ENCODE results near the gene SOWAHC.
"Not testable (repeated sequence)": the region's sequence is repeated elsewhere in the genome, so short reads cannot be mapped to it uniquely, and the experiment has no call there.

Gene SOWAHC, protein sequence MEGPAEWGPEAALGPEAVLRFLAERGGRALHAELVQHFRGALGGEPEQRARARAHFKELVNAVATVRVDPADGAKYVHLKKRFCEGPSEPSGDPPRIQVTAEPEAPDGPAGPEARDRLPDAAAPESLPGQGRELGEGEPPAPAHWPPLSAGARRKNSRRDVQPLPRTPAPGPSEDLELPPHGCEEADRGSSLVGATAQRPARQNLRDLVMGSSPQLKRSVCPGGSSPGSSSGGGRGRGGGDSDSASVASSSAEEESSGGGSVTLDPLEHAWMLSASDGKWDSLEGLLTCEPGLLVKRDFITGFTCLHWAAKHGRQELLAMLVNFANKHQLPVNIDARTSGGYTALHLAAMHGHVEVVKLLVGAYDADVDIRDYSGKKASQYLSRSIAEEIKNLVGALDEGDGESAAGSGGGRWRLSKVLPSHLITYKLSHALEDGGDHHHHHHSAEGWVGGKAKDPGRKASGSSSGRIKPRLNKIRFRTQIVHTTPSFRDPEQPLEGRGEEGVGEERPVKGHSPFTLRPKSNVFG

DNA sequence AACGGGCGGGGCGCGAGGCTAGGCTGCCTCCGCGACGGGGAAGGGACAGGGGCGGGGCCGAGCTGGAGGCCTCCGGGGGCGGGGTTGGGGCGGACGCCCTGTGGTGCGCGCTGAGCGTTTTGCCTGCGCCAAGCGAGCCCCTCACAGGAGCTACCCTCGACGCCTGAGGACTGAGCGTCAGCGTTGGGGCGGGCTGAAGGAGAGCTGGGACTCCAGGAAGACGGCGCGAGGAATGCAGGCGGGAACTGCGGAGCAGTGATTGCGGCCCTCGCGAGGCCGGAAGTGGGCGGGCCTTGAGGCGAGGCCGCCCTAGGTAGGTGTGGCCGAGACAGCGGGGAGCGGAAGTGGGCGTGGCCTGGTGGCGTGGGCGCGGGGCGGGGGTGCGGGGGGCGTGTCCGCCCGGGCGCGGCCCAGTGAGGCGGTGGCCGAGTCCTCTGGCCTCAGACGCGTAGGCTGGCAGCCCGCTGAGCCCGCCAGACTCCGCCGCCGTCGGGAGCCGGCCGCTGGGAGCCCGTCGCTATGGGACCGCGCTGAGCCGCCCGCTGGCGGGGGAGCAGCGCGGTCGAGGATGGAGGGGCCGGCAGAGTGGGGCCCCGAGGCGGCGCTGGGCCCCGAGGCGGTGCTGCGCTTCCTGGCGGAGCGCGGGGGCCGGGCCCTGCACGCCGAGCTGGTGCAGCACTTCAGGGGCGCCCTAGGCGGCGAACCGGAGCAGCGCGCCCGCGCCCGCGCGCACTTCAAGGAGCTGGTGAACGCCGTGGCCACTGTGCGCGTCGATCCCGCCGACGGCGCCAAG lies at the start of gene SOWAHC, which contains the start of gene SEPTIN10:
Gene SOWAHC (plus strand): TSS at position 443 of the 793 bp plus-strand sequence. CDS start 126 bp downstream, at position 569.
Gene SEPTIN10 (minus strand): TSS at position 45 of the 793 bp plus-strand sequence. CDS start 139 bp downstream, outside the sequence.
- peak within 1 kb of the TSS; percentile 71 for H3K4me3 Mint-ChIP-seq
- peaks cover 1% of the 10 kb centered on the region for H3K9me3 Mint-ChIP-seq
- no peaks in the 10 kb centered on the region for H3K4me1 Mint-ChIP-seq
- DNase-seq (ENCODE audit: low spot score in 2 of 2) (peak; percentile 3 to 29), ATAC-seq (ENCODE audit: low read depth) (peak; percentile 70)
- peaks cover 2% of the 10 kb centered on the region for H3K36me3 Mint-ChIP-seq
- H3K27ac Mint-ChIP-seq, result no peak within 1 kb of the TSS
- peaks cover 23% of the 10 kb centered on the region for H3K27me3 Mint-ChIP-seq

DNA sequence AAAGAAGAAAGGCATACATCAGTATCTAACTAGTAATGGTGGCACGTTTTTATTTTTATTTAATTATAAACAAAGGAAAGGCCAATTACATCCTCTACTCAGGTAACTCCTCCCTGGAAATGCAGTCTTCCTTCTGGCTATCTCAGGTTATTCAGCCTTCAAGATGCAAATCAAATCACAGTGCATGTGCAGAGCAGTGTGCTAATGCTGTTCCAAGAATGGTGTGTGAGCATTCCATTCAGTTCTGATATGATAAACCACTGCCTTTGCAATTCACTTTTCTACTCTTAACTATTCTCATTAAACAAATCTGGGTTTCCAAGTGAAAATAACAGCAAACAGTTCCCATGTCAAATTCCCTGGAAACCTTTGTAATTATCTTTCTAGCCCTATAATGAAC lies 38.8 kb upstream of the SOWAHC start:
- Mint-ChIP-seq H3K36me3 (no peaks in the 10 kb centered on the region), H3K27me3 (peaks cover 9% of the 10 kb centered on the region), H3K27ac (no peak overlapping the region), H3K9me3 (no peaks in the 10 kb centered on the region), H3K4me1 (no peaks in the 10 kb centered on the region), H3K4me3 (no peak overlapping the region)
- ATAC-seq (ENCODE audit: low read depth) (no peak), DNase-seq (ENCODE audit: low spot score in 2 of 2) (no peak)

DNA sequence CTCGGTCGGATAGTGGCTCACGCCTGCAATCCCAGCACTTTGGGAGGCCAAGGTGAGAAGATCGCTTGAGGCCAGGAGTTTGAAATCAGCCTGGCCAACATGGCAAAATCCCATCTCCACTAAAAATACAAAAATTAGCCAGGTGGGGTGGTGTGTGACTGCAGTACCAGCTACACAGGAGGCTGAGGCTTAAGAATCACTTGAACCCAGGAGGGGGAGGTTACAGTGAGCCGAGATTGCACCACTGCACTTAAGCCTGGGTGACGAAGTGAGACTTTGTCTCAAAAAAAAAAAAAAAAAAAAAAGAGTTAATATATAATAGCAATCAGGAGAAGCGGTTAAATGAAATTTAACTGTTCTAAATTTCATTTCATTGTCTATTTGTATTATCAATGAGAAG lies 36.5 kb upstream of the SOWAHC start:
- H3K4me1 Mint-ChIP-seq; H3K36me3 Mint-ChIP-seq; H3K27me3 Mint-ChIP-seq; DNase-seq (ENCODE audit: low spot score in 2 of 2); H3K4me3 Mint-ChIP-seq; H3K27ac Mint-ChIP-seq; H3K9me3 Mint-ChIP-seq; ATAC-seq (ENCODE audit: low read depth): not testable (repeated sequence)

DNA sequence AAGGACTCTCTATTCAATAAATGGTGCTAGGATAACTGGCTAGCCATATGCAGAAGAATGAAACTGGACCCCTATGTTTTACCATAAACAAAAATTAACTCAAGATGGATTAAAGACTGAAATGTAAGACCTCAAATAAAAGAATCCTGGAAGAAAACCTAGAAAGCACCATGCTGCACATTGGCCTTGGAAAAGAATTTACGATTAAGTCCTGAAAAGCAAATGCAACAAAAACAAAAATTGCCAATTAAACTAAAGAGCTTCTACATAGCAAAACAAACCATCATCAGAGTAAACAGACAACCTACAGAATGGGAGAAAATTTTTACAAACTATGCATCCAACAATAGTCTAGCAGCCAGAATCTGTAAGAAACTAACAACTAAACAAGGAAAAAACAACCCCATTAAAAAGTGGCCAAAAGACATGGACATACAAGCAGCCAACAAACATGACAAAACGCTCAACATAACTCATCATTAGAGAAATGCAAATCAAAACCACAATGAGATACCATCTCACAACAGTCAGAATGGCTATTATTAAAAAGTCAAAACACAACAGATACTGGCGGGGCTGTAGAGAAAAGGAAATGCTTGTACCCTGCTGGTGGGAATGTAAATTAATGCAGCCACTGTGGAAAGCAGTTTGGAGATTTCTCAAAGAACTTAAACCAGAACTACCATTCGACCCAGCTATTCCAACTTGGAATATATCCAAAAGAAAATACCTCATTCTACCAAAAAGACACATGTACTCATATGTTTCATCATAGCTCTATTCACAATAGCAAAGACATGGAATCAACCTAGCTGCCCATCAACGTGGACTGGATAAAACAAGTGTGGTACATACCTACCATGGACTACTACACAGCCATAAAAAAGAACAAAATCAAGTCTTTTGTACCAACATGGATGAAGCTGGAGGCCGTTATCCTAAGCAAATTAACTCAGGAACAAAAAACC lies 31.0 kb upstream of the SOWAHC start:
- peaks cover 2% of the 10 kb centered on the region for H3K9me3 Mint-ChIP-seq
- no peaks in the 10 kb centered on the region for H3K4me1 Mint-ChIP-seq
- DNase-seq (ENCODE audit: low spot score in 2 of 2), result no peak
- H3K27ac Mint-ChIP-seq, result no peak overlapping the region
- no peak for ATAC-seq (ENCODE audit: low read depth)
- no peaks in the 10 kb centered on the region for H3K36me3 Mint-ChIP-seq
- no peak overlapping the region for H3K4me3 Mint-ChIP-seq
- H3K27me3 Mint-ChIP-seq, result peaks cover 4% of the 10 kb centered on the region

DNA sequence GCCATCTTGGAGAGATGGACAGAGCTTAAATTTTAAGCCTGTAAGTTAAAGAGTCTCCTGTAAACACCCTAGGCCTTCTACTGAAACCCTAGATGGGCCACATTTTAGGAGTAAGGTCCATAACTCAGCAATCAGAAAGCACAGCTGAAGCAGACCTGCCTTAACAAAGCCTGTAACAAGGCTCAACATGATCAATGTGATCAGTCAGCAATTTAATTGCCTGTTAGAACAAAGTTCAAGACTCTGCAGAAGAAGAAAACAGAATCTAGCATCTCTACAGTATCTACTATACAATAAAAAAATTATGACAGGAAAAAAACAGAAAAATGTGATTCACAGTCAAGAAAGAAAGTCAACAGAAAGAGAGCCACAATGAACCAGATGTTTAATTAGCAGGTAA lies 27.5 kb upstream of the SOWAHC start:
- H3K27me3 Mint-ChIP-seq, result peaks cover 2% of the 10 kb centered on the region
- H3K4me3 Mint-ChIP-seq, result no peak overlapping the region
- ATAC-seq (ENCODE audit: low read depth), result no peak
- no peak for DNase-seq (ENCODE audit: low spot score in 2 of 2)
- no peaks in the 10 kb centered on the region for H3K36me3 Mint-ChIP-seq
- H3K27ac Mint-ChIP-seq, result no peak overlapping the region
- H3K9me3 Mint-ChIP-seq, result peaks cover 2% of the 10 kb centered on the region
- H3K4me1 Mint-ChIP-seq, result no peaks in the 10 kb centered on the region

DNA sequence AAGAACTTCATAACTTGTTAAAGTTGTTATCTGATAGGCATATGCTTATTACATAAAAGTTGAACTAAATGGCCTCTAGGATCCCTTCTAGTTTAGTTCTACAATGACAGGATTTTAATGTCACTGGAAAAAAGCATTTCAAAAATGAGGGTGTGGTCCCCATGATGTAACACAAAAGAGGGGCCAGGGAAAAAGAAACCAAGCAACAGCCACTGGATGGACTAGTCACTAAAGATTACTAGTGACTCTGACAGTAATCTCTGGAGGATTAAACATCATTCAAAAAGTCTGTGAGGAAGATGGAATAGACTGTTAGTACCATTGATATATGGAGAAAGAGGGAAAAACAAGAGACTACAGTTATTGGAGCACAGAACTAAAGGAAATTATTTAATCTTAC lies 23.0 kb upstream of the SOWAHC start:
- no peaks in the 10 kb centered on the region for H3K27me3 Mint-ChIP-seq
- H3K9me3 Mint-ChIP-seq, result peaks cover 4% of the 10 kb centered on the region
- H3K4me1 Mint-ChIP-seq, result no peaks in the 10 kb centered on the region
- no peak overlapping the region for H3K27ac Mint-ChIP-seq
- DNase-seq (ENCODE audit: low spot score in 2 of 2) (no peak), ATAC-seq (ENCODE audit: low read depth) (no peak)
- no peak overlapping the region for H3K4me3 Mint-ChIP-seq
- no peaks in the 10 kb centered on the region for H3K36me3 Mint-ChIP-seq

DNA sequence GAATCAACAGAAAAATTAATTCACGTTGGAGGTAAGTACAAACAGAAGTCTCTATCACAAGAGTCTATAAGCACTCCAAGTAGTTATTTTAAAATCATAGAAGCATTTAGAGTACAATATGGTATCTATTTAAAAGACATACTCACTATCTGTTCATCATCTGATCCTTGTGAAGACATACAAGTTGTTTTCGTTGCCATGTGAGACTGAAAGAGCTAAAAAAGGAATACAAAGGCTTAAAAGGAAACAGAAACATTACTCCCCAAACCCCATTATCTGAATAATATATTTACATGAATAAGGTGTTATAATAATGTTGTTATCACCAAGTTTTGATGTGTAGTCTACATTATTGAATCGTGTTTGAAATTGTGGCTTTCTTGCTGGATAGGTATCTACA lies 21.3 kb upstream of the SOWAHC start:
- no peaks in the 10 kb centered on the region for H3K4me1 Mint-ChIP-seq
- no peaks in the 10 kb centered on the region for H3K27me3 Mint-ChIP-seq
- H3K27ac Mint-ChIP-seq, result no peak overlapping the region
- ATAC-seq (ENCODE audit: low read depth) (no peak), DNase-seq (ENCODE audit: low spot score in 2 of 2) (no peak)
- no peak overlapping the region for H3K4me3 Mint-ChIP-seq
- H3K36me3 Mint-ChIP-seq, result no peaks in the 10 kb centered on the region
- H3K9me3 Mint-ChIP-seq, result peaks cover 2% of the 10 kb centered on the region

DNA sequence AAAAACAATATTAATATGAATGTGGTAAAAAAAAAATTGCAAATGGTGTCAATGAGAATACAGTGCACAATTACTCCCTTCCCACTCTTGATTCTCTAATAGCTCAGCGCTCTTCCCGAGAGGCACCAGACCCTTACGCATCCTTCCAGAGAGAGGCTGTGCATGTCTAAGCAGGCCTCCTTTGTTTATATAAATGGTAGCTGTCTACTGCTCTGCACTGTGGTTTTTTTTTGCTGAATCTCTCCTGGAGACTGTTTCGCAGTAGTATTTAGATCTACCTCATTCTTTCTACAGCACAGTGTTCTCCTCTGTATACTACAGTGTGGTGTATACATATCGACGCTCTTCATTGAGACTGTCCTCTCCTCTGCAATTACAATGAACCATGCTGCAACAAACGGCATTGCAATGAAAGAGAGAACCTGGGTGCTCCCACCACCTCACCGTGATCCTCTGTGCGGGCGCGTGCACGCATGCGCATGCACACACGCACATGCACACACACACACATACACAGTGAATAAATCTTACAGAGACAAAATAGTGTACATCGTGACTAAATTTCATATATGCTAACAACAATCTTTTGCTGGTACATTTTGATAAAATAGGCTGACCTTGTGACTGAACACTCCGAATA lies 19.8 kb upstream of the SOWAHC start:
- H3K9me3 Mint-ChIP-seq, result peaks cover 2% of the 10 kb centered on the region
- DNase-seq (ENCODE audit: low spot score in 2 of 2) (no peak), ATAC-seq (ENCODE audit: low read depth) (no peak)
- H3K36me3 Mint-ChIP-seq, result no peaks in the 10 kb centered on the region
- H3K27me3 Mint-ChIP-seq, result peaks cover under 1% of the 10 kb centered on the region
- H3K4me1 Mint-ChIP-seq, result no peaks in the 10 kb centered on the region
- H3K27ac Mint-ChIP-seq, result no peak overlapping the region
- H3K4me3 Mint-ChIP-seq, result no peak overlapping the region

DNA sequence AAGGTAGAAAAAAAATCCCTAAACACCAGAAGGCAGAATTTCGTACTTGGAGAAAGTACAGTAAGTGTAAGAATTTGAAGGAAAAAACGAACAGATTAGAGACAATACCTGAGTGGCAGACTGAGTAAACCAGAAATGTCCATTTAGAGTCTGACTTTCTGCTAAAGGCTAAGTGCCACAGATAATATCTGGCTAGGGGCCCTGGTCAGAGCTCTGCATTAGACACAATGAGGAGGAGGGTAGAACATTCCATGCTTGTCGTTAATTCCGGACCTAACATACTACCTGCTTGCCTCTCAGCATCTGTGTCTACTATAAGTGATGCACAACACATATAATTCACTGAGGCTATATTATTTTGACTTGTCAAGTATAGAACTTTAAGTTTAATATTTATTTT lies 18.5 kb upstream of the SOWAHC start:
- DNase-seq (ENCODE audit: low spot score in 2 of 2) (no peak), ATAC-seq (ENCODE audit: low read depth) (no peak)
- peaks cover 3% of the 10 kb centered on the region for H3K27me3 Mint-ChIP-seq
- no peak overlapping the region for H3K27ac Mint-ChIP-seq
- no peaks in the 10 kb centered on the region for H3K36me3 Mint-ChIP-seq
- no peak overlapping the region for H3K4me3 Mint-ChIP-seq
- H3K9me3 Mint-ChIP-seq, result peaks cover 2% of the 10 kb centered on the region
- H3K4me1 Mint-ChIP-seq, result no peaks in the 10 kb centered on the region

DNA sequence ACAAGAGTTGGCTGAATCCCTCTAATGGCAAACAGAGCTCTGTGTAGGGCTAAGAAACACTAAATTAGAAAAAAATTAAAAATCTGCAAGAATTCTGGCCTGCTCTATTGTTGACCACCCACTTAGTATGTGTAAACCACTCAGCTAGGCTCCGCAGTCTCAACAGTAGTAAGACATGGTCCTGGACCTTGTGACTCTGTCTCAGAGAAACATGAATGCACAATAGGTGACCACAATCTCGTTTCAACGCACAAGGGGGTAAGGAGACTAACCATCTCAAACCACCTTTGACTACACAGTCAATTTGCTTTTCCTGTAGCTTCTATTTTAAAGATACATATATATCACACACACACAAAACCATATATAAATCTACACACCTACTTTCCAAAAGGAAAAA lies 16.9 kb upstream of the SOWAHC start:
- Mint-ChIP-seq H3K27ac (no peak overlapping the region), H3K4me1 (no peaks in the 10 kb centered on the region), H3K4me3 (no peak overlapping the region), H3K36me3 (no peaks in the 10 kb centered on the region), H3K27me3 (peaks cover 3% of the 10 kb centered on the region), H3K9me3 (peaks cover 2% of the 10 kb centered on the region)
- DNase-seq (ENCODE audit: low spot score in 2 of 2) (no peak), ATAC-seq (ENCODE audit: low read depth) (no peak)

DNA sequence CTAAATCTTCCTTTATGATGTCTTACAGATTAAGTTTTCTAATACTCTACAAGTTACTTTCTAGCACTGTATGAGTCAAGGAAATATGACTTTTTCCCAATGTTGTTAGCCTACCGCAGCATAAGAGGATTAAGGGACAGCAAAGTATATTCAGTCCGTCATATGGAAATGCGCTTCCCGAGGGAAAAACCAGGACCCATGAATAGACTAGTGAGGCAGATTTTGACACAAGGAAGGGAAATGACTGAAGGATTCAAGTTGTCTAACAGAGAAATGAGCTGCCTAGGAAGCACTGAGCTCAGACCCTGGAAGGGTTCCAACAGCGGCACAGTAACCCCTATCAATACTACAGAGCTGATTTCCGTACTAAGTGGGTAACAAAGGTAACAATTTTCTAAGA lies 12.4 kb upstream of the SOWAHC start:
- H3K4me3 Mint-ChIP-seq, result no peak overlapping the region
- ATAC-seq (ENCODE audit: low read depth), result no peak
- H3K36me3 Mint-ChIP-seq, result no peaks in the 10 kb centered on the region
- no peaks in the 10 kb centered on the region for H3K9me3 Mint-ChIP-seq
- no peak for DNase-seq (ENCODE audit: low spot score in 2 of 2)
- no peak overlapping the region for H3K27ac Mint-ChIP-seq
- no peaks in the 10 kb centered on the region for H3K4me1 Mint-ChIP-seq
- peaks cover 8% of the 10 kb centered on the region for H3K27me3 Mint-ChIP-seq

DNA sequence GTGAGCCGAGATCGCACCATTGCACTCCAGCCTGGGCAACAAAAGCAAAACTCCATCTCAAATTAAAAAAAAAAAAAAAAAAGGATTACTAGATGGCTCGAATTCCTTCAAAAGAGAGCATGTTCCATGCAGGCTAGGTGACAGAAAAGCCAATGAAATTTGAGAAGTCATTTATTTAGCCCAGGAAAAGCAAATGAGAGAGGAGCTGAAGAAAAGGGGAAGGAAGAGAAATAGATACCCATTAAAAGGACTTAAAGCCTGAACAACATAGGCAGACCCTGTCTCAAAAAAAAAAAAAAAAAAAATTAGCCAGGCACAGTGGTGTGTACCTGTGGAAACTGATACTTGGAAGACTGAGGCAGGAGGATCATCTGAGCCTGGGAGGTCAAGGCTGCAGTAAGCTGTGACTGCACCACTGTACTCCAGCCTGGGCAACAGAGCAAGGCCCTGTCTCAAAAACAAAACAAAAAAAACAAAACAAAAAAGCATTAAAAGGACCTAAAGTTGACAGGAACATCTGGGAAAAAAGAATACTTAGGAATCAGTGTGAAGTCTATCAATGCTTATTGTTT lies 11.5 kb upstream of the SOWAHC start:
- Mint-ChIP-seq H3K9me3 (no peaks in the 10 kb centered on the region), H3K4me1 (no peaks in the 10 kb centered on the region), H3K27ac (no peak overlapping the region), H3K36me3 (no peaks in the 10 kb centered on the region), H3K4me3 (no peak overlapping the region), H3K27me3 (peaks cover 8% of the 10 kb centered on the region)
- DNase-seq (ENCODE audit: low spot score in 2 of 2) (no peak), ATAC-seq (ENCODE audit: low read depth) (no peak)

DNA sequence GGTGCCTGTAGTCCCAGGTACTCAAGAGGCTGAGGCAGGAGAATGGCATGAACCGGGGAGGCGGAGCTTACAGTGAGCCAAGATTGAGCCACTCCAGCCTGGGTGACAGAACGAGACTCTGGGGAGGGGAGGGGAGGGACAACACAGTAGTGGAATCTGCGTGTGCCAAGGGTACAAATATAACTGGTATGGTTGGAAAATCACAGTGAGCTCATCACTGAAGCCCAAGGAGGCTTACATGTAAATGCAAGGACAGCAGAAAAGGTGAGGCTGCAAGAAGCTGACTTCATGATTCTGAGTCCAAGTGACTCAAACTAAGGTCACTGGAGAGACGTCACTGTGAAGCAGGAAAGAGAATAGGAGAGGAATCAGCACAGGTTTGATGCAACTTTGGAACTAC lies 9.6 kb upstream of the SOWAHC start:
- Mint-ChIP-seq H3K27me3 (peaks cover 10% of the 10 kb centered on the region), H3K9me3 (no peaks in the 10 kb centered on the region), H3K36me3 (no peaks in the 10 kb centered on the region), H3K4me1 (no peaks in the 10 kb centered on the region), H3K4me3 (no peak overlapping the region), H3K27ac (no peak overlapping the region)
- DNase-seq (ENCODE audit: low spot score in 2 of 2) (no peak), ATAC-seq (ENCODE audit: low read depth) (no peak)
